ENCODE data around the gene ZNF770.
"Not testable (repeated sequence)": the region's sequence is repeated elsewhere in the genome, so short reads cannot be mapped to it uniquely, and the experiment has no call there.

GRCh38 chr15:34943264-34943663 is 44.8 kb downstream of the ZNF770 start:
- not testable (repeated sequence) for TF ChIP-seq CTCF (conservative IDR thresholded peaks at IDR 0.05); ZFX (IDR thresholded peaks at IDR 0.05)
